Kidney glomerular epithelial cell (primary cell): ENCODE results near the gene RAMACL.
"Not testable (repeated sequence)": the region's sequence is repeated elsewhere in the genome, so short reads cannot be mapped to it uniquely, and the experiment has no call there.

ENCODE experiments used
- DNase-seq: peaks from one replicate; lab custom pipeline; 2025; lab: John Stamatoyannopoulos, UW

The RAMACL gene

GRCh38 chr6:166595949-166596348 lies 9.5 kb upstream of the RAMACL start:
- no peak for DNase-seq

GRCh38 chr6:166595061-166595780 lies 8.7 kb upstream of the RAMACL start:
- DNase-seq: peak; percentile 91

- no peak for DNase-seq
These were observed 6.3 kb upstream of the RAMACL start for GRCh38 chr6:166592821-166593220.

GRCh38 chr6:166591961-166592520 lies 5.6 kb upstream of the RAMACL start:
- DNase-seq: no peak

- DNase-seq: no peak
These were observed 4.5 kb upstream of the RAMACL start for GRCh38 chr6:166591026-166591425.

- DNase-seq: no peak
These were observed 3.5 kb upstream of the RAMACL start for GRCh38 chr6:166589786-166590574.

- no peak for DNase-seq
These were observed 2.9 kb upstream of the RAMACL start for GRCh38 chr6:166589337-166589731.

GRCh38 chr6:166588691-166589336 lies 2.3 kb upstream of the RAMACL start:
- DNase-seq: peak; percentile 34

- no peak for DNase-seq
These were observed 1.3 kb upstream of the RAMACL start for GRCh38 chr6:166587631-166588413.

GRCh38 chr6:166584853-166585429 lies 1.5 kb downstream of the RAMACL start:
- DNase-seq: no peak

GRCh38 chr6:166584155-166584554 lies 2.3 kb downstream of the RAMACL start:
- no peak for DNase-seq

GRCh38 chr6:166583230-166583965 lies 3.1 kb downstream of the RAMACL start:
- DNase-seq: no peak

- DNase-seq: no peak
These were observed 4.2 kb downstream of the RAMACL start for GRCh38 chr6:166582258-166582657.

GRCh38 chr6:166581801-166582200 lies 4.7 kb downstream of the RAMACL start:
- DNase-seq: not testable (repeated sequence)

- DNase-seq: no peak
These were observed 5.4 kb downstream of the RAMACL start for GRCh38 chr6:166581091-166581511.

- no peak for DNase-seq
These were observed 6.1 kb downstream of the RAMACL start for GRCh38 chr6:166580076-166581050.

GRCh38 chr6:166579237-166579850 lies 7.1 kb downstream of the RAMACL start:
- DNase-seq: no peak

- no peak for DNase-seq
These were observed 7.8 kb downstream of the RAMACL start for GRCh38 chr6:166578536-166579236.
